Glutamatergic neuron (in vitro differentiated cells): ENCODE measurements around the gene MFAP5. TPM values are rescaled to one million over a fixed set of nuclear protein-coding genes. Genes with fewer than 3 reads are reported as not detected.

Source experiments
- DNase-seq: peaks from one replicate; pipeline ENCODE4 v3.0.0; 2022
- H3K27ac Mint-ChIP-seq: one replicate; pipeline ENCODE4 v1.8.0; 2020; ENCODE audit warnings: mild to moderate bottlenecking, mixed read lengths, inconsistent platforms; ENCODE audit not compliant: unreplicated experiment
- H3K27me3 Mint-ChIP-seq: one replicate; pipeline ENCODE4 v1.8.0; 2020; ENCODE audit warnings: mild to moderate bottlenecking, moderate library complexity, mixed read lengths, inconsistent platforms; ENCODE audit not compliant: unreplicated experiment
- H3K36me3 Mint-ChIP-seq: one replicate; pipeline ENCODE4 v1.8.0; 2020; ENCODE audit warnings: mild to moderate bottlenecking, mixed read lengths, inconsistent platforms; ENCODE audit not compliant: unreplicated experiment
- H3K4me1 Mint-ChIP-seq: one replicate; pipeline ENCODE4 v1.8.0; 2020; ENCODE audit warnings: mild to moderate bottlenecking, low read depth, mixed read lengths, inconsistent platforms; ENCODE audit not compliant: unreplicated experiment
- H3K4me3 Mint-ChIP-seq: one replicate; pipeline ENCODE4 v1.8.0; 2020; ENCODE audit warnings: mild to moderate bottlenecking, mixed read lengths, inconsistent platforms; ENCODE audit not compliant: unreplicated experiment
- H3K9me3 Mint-ChIP-seq: one replicate; pipeline ENCODE4 v1.8.0; 2020; ENCODE audit warnings: mild to moderate bottlenecking, moderate library complexity, mixed read lengths, inconsistent platforms; ENCODE audit not compliant: unreplicated experiment
- total RNA-seq: library from RNA; stranded (reverse); fragmentation: NEBNext Ultra II Directional; extraction: Animal tissue kit (Norgen Biotek cat#: 25700); gene quantifications from one replicate; pipeline ENCODE4 v1.2.1, GENCODE V29; 2021; ENCODE audit not compliant: unreplicated experiment
- TF ChIP-seq, protein P1 (sequence below): fragments of 200-600 bp; sonication (generic); IDR thresholded peaks from one replicate; pipeline ENCODE4 v1.5.0; 2021; ENCODE audit not compliant: partially characterized antibody, unreplicated experiment

The MFAP5 gene
- total RNA-seq, 1 donor from 2014 or later: not detected

DNA sequence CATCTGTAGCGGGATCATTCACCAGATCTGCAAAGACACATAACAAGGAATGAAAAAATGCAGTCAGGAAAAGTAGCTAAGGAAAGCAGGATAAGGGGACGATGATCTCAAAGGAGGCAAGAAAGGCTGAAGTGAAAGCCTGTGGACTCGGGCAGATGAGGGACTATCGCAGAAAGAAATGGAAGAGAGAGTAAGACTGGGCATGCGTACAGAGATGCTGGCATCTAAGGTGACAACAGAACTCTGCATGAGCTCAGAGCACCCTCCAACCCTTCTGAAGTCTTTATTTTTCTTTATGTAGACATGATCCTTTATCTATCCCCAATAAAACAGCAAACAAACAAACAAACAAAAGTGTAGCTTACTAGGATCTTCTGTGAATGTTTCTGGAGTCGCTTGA lies 7.2 kb downstream of the MFAP5 start:
- Mint-ChIP-seq H3K27ac (no peak overlapping the region), H3K36me3 (no peaks in the 10 kb centered on the region), H3K27me3 (no peaks in the 10 kb centered on the region), H3K9me3 (peaks cover 3% of the 10 kb centered on the region), H3K4me3 (no peak overlapping the region), H3K4me1 (no peaks in the 10 kb centered on the region)
- TF ChIP-seq, protein P1, sequence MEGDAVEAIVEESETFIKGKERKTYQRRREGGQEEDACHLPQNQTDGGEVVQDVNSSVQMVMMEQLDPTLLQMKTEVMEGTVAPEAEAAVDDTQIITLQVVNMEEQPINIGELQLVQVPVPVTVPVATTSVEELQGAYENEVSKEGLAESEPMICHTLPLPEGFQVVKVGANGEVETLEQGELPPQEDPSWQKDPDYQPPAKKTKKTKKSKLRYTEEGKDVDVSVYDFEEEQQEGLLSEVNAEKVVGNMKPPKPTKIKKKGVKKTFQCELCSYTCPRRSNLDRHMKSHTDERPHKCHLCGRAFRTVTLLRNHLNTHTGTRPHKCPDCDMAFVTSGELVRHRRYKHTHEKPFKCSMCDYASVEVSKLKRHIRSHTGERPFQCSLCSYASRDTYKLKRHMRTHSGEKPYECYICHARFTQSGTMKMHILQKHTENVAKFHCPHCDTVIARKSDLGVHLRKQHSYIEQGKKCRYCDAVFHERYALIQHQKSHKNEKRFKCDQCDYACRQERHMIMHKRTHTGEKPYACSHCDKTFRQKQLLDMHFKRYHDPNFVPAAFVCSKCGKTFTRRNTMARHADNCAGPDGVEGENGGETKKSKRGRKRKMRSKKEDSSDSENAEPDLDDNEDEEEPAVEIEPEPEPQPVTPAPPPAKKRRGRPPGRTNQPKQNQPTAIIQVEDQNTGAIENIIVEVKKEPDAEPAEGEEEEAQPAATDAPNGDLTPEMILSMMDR: no peak
- DNase-seq: no peak

DNA sequence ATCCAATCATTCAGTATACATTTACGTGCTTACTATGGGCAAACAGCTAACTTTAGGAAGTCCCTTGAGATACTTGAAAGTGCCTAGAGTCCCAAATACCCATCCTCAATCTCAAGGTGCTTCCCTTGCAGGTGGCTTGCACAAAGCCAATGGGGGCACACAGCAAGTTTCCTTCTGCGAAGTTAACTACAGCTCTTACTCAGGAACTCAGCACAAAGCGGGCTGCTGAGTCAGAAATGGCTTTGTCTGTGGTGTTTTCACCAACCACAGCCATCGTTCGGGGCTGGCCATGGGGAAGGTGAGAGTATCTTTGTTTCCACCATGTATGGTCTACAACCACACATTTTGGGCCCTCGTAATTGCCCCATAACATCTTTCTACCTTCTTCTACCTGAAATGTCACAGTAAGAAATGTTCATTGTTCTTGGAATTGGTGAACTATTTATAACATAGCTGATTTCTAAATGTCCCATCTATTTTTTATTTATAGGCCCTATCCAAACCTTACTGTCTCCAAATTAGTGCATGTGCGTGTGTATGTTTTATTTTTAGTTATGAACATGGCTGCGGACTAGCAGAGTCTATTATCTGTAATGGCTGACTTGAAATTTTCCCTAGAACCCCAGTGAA lies 13.9 kb downstream of the MFAP5 start:
- TF ChIP-seq, protein P1: no peak
- H3K27me3 Mint-ChIP-seq: no peaks in the 10 kb centered on the region
- no peaks in the 10 kb centered on the region for H3K9me3 Mint-ChIP-seq
- H3K4me1 Mint-ChIP-seq: no peaks in the 10 kb centered on the region
- H3K36me3 Mint-ChIP-seq: no peaks in the 10 kb centered on the region
- DNase-seq: no peak
- H3K27ac Mint-ChIP-seq: no peak overlapping the region
- H3K4me3 Mint-ChIP-seq: no peak overlapping the region

DNA sequence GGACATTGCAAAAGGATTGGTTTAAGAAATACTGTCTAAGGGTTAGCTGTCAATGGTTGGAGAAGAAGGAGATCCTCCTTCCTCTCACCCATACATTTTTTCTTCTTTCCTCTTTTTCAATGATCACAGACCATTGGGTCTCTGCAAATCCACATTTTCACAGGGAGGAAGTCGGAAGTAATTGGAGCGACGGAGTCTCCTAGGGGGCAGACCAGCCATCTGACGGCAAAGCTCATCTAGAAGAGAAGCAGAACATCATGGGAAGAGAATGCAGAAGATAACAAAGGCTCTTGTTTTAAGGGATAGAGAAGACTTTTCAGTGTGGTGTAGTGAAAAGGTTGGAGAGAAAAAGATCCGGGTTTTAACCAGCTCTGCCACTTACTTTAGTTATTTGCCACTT lies 14.7 kb downstream of the MFAP5 start:
- Mint-ChIP-seq H3K27me3 (no peaks in the 10 kb centered on the region), H3K36me3 (no peaks in the 10 kb centered on the region), H3K4me3 (no peak overlapping the region), H3K27ac (no peak overlapping the region), H3K4me1 (no peaks in the 10 kb centered on the region), H3K9me3 (no peaks in the 10 kb centered on the region)
- no peak for DNase-seq
- TF ChIP-seq, protein P1: no peak

DNA sequence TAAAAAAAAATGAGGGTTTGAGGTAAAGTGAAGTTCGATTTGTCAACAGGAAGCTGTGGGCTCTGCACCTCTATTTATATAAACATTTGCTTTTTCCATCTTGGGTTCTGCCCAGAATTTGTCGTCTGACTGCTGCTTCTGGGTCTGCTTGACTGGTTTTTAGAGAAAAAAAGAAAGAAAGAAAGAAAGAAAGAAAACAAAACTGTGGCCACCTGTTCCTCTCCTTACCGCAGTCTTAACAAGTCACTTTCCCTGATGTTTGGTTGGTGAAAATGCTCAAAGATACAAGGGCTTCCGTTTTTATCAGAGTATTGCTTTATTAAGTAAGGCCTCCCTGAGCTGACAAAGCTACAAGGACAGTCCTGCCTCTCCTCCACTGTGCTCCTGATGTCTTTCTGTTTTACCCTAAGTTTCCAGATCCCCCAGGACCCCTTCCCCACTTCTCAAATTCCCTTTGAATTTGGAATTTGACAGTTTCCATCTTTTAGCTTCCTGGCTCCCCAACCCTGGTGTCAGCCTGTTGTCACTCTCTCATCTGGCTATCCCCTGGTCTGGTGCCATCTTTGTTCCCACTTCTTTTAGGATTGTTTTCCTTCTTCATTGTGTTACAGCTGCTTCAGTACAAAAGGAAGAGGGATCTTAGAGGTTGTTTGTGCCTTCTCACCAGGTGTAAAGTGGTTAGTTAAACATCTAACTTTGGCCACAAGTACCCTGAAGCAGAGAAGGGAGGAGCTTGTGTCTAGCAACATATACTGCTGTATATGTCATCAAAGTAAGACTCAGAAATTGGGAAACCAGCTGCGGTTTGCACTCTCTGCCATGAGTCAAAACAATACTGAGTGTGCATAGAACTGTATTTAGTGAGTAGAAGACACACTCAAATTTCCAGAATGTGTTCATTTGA lies 18.0 kb downstream of the MFAP5 start:
- no peak for DNase-seq
- Mint-ChIP-seq H3K27ac (no peak overlapping the region), H3K36me3 (no peaks in the 10 kb centered on the region), H3K4me3 (no peak overlapping the region), H3K4me1 (no peaks in the 10 kb centered on the region), H3K9me3 (peaks cover 2% of the 10 kb centered on the region), H3K27me3 (no peaks in the 10 kb centered on the region)
- TF ChIP-seq, protein P1: no peak

DNA sequence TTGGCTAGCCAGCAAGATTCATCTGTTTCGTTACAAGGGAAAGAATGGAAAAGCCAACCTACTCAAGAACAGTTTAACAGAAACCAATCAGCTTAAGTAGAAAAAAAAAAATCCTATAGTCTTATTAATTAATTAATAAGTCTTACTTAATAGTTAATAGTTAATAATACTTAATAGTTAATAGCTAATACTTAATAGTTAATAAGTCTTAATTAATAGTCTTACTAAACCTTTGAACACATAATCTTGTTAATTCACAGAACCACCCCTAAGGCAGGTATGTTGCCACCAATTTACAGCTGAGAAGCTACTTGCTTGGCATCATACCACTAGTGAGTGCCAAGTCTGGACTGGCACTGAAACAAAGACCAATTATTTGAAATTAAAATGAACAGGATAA lies 19.9 kb downstream of the MFAP5 start:
- DNase-seq: no peak
- H3K4me3 Mint-ChIP-seq: no peak overlapping the region
- H3K9me3 Mint-ChIP-seq: peaks cover 2% of the 10 kb centered on the region
- no peak overlapping the region for H3K27ac Mint-ChIP-seq
- TF ChIP-seq, protein P1: no peak
- H3K36me3 Mint-ChIP-seq: no peaks in the 10 kb centered on the region
- peaks cover 5% of the 10 kb centered on the region for H3K4me1 Mint-ChIP-seq
- H3K27me3 Mint-ChIP-seq: no peaks in the 10 kb centered on the region
